Measurements from ENCODE around the gene CRIM1. TPM values are rescaled to one million over a fixed set of nuclear protein-coding genes. Genes with fewer than 3 reads are reported as not detected.

CRIM1 gene
- total RNA-seq, 2 experiments from 2014 or later: 3.9 to 5.2 TPM

DNA sequence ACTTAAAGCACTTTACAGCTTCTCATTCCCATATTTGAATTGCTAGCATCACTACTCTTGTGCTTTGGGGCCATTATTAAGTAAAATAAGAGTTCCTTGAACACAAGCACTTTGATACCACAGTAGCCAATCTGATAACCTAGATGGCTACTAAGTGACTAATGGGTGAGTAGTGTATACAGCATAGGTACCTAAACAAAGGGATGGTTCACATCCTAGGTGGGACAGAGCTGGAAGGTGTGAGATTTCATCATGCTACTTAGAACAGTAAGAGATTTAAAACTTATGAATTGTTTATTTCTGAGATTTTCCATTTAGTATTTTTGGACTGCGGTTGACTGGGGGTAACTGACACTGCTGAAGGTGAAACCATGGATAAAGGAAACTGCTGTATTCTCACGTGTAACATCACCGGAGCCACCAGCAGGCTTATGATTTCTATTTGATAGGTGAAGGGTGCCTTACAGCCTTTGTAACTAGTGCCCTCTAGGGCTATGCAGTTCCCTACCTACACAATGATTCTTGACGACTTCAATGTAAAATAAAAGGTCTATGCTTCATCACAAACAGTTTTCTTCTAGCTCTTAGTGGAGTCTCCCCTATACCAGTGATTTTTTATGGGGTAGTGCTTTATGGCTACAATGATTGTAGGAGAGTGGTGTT is 22.1 kb upstream of the CRIM1 start:
- Mint-ChIP-seq H3K9me3 (ENCODE audit: low read depth) (no peaks in the 10 kb centered on the region), H3K36me3 (ENCODE audit: low read depth) (no peaks in the 10 kb centered on the region), H3K27me3 (peaks cover 14% of the 10 kb centered on the region), H3K27ac (no peak overlapping the region), H3K4me3 (no peak overlapping the region), H3K4me1 (peaks cover 9% of the 10 kb centered on the region)
- DNase-seq: peak; percentile 17
- ATAC-seq: peak; percentile 59
- ChIA-PET CTCF (interaction anchor here (0.7 to 3.6 kb wide), 2 partner anchors 19 to 552 kb away, joined by 3 to 15 read pairs; no protein-coding TSS in a partner anchor), POLR2A (no interaction called here)
- intact Hi-C loops (cut with DNase I, micrococcal nuclease): no loop called here

DNA sequence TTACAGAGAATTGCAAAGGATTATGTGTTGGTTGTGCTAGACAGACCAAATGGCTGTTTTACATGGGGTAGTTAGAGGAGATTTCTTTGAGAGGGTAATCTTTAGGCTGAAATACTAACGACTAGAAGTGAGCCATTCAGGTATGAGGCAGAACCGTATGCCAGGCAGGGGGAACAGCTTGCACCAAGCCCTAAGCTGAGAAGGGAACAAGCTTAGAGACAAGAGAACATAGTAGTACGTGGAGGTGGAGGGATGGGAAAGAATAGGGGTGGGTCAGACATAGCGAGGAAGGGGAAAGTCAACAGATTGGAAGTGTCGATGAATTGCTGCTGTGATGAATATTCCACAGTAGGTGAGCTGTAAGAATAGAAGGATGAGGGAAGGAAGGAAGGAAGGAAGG is 20.0 kb upstream of the CRIM1 start:
- ATAC-seq: no peak
- CTCF ChIA-PET: interaction anchor here (3.6 kb wide), 1 partner anchor 17 kb away, joined by 15 read pairs; no protein-coding TSS in a partner anchor
- intact Hi-C loops (cut with DNase I, micrococcal nuclease): loop anchor here in 1 of 2 experiments (5.0 kb wide), 1 partner anchor 358 kb away; no protein-coding TSS in a partner anchor

DNA sequence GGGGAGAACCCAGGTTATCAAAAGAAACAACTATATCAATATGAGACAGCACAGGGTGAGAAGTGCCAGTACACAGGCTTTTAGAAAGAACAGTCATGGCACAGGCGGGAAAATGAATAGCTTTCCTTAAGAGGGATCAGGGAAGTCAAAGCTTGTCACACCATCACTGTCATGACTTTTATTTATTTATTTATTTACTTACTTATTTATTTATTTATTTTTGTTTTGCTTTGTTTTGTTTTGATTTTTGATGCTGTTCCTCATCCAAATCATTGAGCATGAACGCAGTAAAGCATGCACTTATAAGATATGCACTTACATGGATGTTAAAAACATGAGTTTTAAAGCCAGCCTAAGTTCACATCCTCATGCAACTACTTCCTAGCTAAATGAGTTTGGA is 19.3 kb upstream of the CRIM1 start:
- ChIA-PET CTCF (interaction anchor here (0.8 to 3.6 kb wide), 3 partner anchors 11 to 606 kb away, joined by 3 to 15 read pairs (median 3); no protein-coding TSS in a partner anchor), POLR2A (no interaction called here)
- Mint-ChIP-seq H3K4me1 (peaks cover 9% of the 10 kb centered on the region), H3K27me3 (peaks cover 14% of the 10 kb centered on the region), H3K4me3 (no peak overlapping the region), H3K27ac (no peak overlapping the region), H3K9me3 (ENCODE audit: low read depth) (no peaks in the 10 kb centered on the region), H3K36me3 (ENCODE audit: low read depth) (no peaks in the 10 kb centered on the region)
- DNase-seq (no peak), ATAC-seq (no peak)
- intact Hi-C loops (cut with DNase I, micrococcal nuclease): loop anchor here in 1 of 2 experiments (5.0 kb wide), 1 partner anchor 359 kb away; no protein-coding TSS in a partner anchor

More for the DNA sequence above, 20.0 kb upstream of the CRIM1 start:
- DNase-seq: no peak
- POLR2A ChIA-PET: no interaction called here
- Mint-ChIP-seq H3K27me3 (peaks cover 14% of the 10 kb centered on the region), H3K9me3 (ENCODE audit: low read depth) (no peaks in the 10 kb centered on the region), H3K4me3 (no peak overlapping the region), H3K4me1 (peaks cover 9% of the 10 kb centered on the region), H3K27ac (no peak overlapping the region), H3K36me3 (ENCODE audit: low read depth) (no peaks in the 10 kb centered on the region)

- H3K36me3 Mint-ChIP-seq (ENCODE audit: low read depth): no peaks in the 10 kb centered on the region
- H3K4me1 Mint-ChIP-seq: peaks cover 9% of the 10 kb centered on the region
- H3K27ac Mint-ChIP-seq: no peak overlapping the region
- DNase-seq (no peak), ATAC-seq (peak; percentile 80)
- ChIA-PET POLR2A (no interaction called here), CTCF (interaction anchor here (1.0 kb wide), 2 partner anchors 15 to 17 kb away, joined by 3 read pairs; no protein-coding TSS in a partner anchor)
- intact Hi-C loops (cut with DNase I, micrococcal nuclease): loop anchor here in 1 of 2 experiments (5.0 kb wide), 1 partner anchor 360 kb away; no protein-coding TSS in a partner anchor
- H3K27me3 Mint-ChIP-seq: peaks cover 14% of the 10 kb centered on the region
- H3K4me3 Mint-ChIP-seq: no peak overlapping the region
- no peaks in the 10 kb centered on the region for H3K9me3 Mint-ChIP-seq (ENCODE audit: low read depth)
Measured at GRCh38 chr2:36337354-36337753, 18.2 kb upstream of the CRIM1 start.

DNA sequence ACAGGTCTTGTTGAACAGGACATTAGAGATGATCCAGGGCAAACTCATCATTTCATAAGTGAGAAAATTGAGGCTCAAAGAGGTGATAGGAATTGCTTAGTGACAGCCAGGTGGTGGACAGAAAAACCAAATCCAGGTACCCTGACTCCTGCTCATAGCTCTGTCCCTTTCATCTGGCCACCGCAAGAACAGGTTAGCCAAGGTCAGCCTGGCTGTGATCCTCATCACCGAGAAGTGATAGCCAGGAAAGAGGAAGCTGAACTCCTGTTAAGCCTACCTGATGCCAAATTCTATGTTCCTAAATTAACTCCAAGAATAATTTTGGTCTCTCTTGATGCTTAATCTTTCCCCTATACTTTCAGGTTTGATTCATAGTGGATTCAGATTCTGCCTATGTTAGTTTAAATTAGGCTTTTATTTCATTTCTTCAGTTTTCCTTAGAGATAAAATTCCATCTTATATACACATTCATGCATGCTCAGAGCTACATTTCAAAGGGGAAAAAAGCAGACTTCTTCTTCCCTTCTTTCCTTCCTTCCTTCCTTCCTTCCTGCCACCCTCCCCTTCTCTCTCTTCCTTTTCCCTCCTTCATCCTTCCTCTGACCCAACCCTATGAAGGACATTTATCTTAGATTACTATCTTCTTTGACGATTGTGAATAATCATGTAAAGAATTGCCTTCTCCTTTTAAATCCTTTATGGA is 17.3 kb upstream of the CRIM1 start:
- intact Hi-C loops (cut with DNase I, micrococcal nuclease): loop anchor here in 1 of 2 experiments (5.0 kb wide), 1 partner anchor 361 kb away; no protein-coding TSS in a partner anchor
- Mint-ChIP-seq H3K27me3 (peaks cover 14% of the 10 kb centered on the region), H3K9me3 (ENCODE audit: low read depth) (no peaks in the 10 kb centered on the region), H3K36me3 (ENCODE audit: low read depth) (no peaks in the 10 kb centered on the region), H3K27ac (no peak overlapping the region), H3K4me1 (peaks cover 9% of the 10 kb centered on the region), H3K4me3 (no peak overlapping the region)
- POLR2A ChIA-PET: no interaction called here
- no peak for ATAC-seq
- CTCF ChIA-PET: interaction anchor here (0.5 to 1.0 kb wide), 5 partner anchors 14 to 1237 kb away, joined by 3 to 4 read pairs (median 3); no protein-coding TSS in a partner anchor
- no peak for DNase-seq

GRCh38 chr2:36338827-36339145 is 16.8 kb upstream of the CRIM1 start:
- H3K27ac Mint-ChIP-seq: no peak overlapping the region
- intact Hi-C loops (cut with DNase I, micrococcal nuclease): loop anchor here in 1 of 2 experiments (5.0 kb wide), 1 partner anchor 361 kb away; no protein-coding TSS in a partner anchor
- CTCF ChIA-PET: interaction anchor here (1.0 kb wide), 1 partner anchor 22 kb away, joined by 4 read pairs; no protein-coding TSS in a partner anchor
- no peak overlapping the region for H3K4me3 Mint-ChIP-seq
- H3K27me3 Mint-ChIP-seq: peaks cover 14% of the 10 kb centered on the region
- ATAC-seq: no peak
- H3K4me1 Mint-ChIP-seq: peaks cover 8% of the 10 kb centered on the region
- POLR2A ChIA-PET: no interaction called here
- H3K36me3 Mint-ChIP-seq (ENCODE audit: low read depth): no peaks in the 10 kb centered on the region
- no peak for DNase-seq
- no peaks in the 10 kb centered on the region for H3K9me3 Mint-ChIP-seq (ENCODE audit: low read depth)

- H3K4me1 Mint-ChIP-seq: peaks cover 7% of the 10 kb centered on the region
- ChIA-PET POLR2A (no interaction called here), CTCF (no interaction called here)
- ATAC-seq: no peak
- no peaks in the 10 kb centered on the region for H3K36me3 Mint-ChIP-seq (ENCODE audit: low read depth)
- H3K27me3 Mint-ChIP-seq: peaks cover 14% of the 10 kb centered on the region
- no peak for DNase-seq
- no peak overlapping the region for H3K4me3 Mint-ChIP-seq
- no peak overlapping the region for H3K27ac Mint-ChIP-seq
- intact Hi-C loops (cut with DNase I, micrococcal nuclease): loop anchor here in 1 of 2 experiments (5.0 kb wide), 1 partner anchor 362 kb away; no protein-coding TSS in a partner anchor
- H3K9me3 Mint-ChIP-seq (ENCODE audit: low read depth): no peaks in the 10 kb centered on the region
Measured at GRCh38 chr2:36339607-36340218, 15.9 kb upstream of the CRIM1 start.

DNA sequence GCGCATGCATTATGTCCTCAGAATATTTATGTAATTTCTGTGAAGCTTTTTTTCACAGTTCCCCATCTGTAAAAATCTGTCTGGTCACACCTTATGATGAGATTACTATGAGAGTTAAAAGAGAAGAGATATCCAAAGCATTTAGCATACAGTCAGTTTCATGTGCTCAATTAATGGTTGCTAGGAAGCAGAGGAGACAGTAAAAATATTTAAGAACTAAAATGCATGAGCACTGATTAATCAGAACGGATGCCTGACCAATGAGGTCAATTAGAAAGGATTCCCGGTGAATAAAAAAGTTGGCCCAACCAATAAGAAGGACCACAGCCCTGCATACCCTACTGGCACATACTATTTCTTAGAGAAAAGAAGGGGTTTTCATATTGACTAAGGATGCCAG is 12.0 kb upstream of the CRIM1 start:
- Mint-ChIP-seq H3K9me3 (ENCODE audit: low read depth) (no peaks in the 10 kb centered on the region), H3K4me3 (no peak overlapping the region), H3K27ac (no peak overlapping the region), H3K36me3 (ENCODE audit: low read depth) (no peaks in the 10 kb centered on the region), H3K27me3 (peaks cover 3% of the 10 kb centered on the region), H3K4me1 (no peaks in the 10 kb centered on the region)
- ChIA-PET POLR2A (no interaction called here), CTCF (interaction anchor here (0.6 to 1.2 kb wide), 2 partner anchors 9 to 361 kb away, joined by 3 read pairs; no protein-coding TSS in a partner anchor)
- DNase-seq: no peak
- no peak for ATAC-seq
- intact Hi-C loops (cut with DNase I, micrococcal nuclease): no loop called here

- Mint-ChIP-seq H3K27me3 (peaks cover 12% of the 10 kb centered on the region), H3K4me1 (peaks cover 3% of the 10 kb centered on the region)
- CTCF ChIA-PET: no interaction called here
Measured at GRCh38 chr2:36348721-36349120, 6.9 kb upstream of the CRIM1 start.

GRCh38 chr2:36351291-36351690 is 4.3 kb upstream of the CRIM1 start:
- Mint-ChIP-seq H3K27ac (no peak overlapping the region), H3K4me3 (no peak overlapping the region), H3K4me1 (peaks cover 3% of the 10 kb centered on the region), H3K27me3 (peaks cover 22% of the 10 kb centered on the region), H3K36me3 (ENCODE audit: low read depth) (no peaks in the 10 kb centered on the region), H3K9me3 (ENCODE audit: low read depth) (no peaks in the 10 kb centered on the region)
- ATAC-seq (no peak), DNase-seq (no peak)
- POLR2A ChIA-PET: no interaction called here
- CTCF ChIA-PET: interaction anchor here (0.6 to 1.3 kb wide), 2 partner anchors 9 to 56 kb away, joined by 3 to 4 read pairs; no protein-coding TSS in a partner anchor
- intact Hi-C loops (cut with DNase I, micrococcal nuclease): loop anchor here (5.0 to 10.0 kb wide), 6 partner anchors 106 to 436 kb away; no protein-coding TSS in a partner anchor

More at GRCh38 chr2:36348721-36349120, 6.9 kb upstream of the CRIM1 start:
- intact Hi-C loops (cut with DNase I, micrococcal nuclease): loop anchor here in 1 of 2 experiments (5.0 kb wide), 1 partner anchor 711 kb away; no protein-coding TSS in a partner anchor
- Mint-ChIP-seq H3K4me3 (no peak overlapping the region), H3K36me3 (ENCODE audit: low read depth) (no peaks in the 10 kb centered on the region), H3K27ac (no peak overlapping the region), H3K9me3 (ENCODE audit: low read depth) (no peaks in the 10 kb centered on the region)
- POLR2A ChIA-PET: no interaction called here
- DNase-seq (no peak), ATAC-seq (no peak)

DNA sequence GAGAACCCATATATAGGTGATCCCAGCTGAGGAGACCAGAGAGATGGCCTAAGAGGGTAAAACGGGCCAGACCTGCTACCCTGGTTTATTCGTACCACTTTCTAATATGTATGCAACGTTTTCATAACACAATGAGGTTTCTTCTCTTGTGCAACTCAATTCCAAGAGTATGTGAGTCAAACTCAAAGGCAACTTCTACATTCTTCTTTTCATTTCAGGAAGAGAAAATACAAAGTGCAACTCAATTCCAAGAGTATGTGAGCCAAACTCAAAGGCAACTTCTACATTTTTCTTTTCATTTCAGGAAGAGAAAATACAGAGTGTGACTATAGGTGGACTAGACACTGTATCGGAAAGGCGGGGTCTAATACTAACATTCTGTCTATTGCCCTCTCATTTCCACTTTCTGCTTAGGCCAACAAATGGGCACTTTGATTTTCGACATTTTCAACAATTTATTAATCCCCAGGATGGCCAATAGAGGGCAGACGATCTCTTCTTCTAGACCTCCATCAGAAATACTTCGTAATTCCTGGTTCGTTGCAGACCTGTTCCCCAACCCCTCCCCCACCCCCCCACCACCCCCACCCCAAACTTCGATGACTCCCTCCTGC is 3.7 kb upstream of the CRIM1 start:
- ATAC-seq (no peak), DNase-seq (no peak)
- intact Hi-C loops (cut with DNase I, micrococcal nuclease): loop anchor here (1.0 to 10.0 kb wide), 9 partner anchors 107 to 435 kb away; no protein-coding TSS in a partner anchor
- H3K9me3 Mint-ChIP-seq (ENCODE audit: low read depth): no peaks in the 10 kb centered on the region
- CTCF ChIA-PET: interaction anchor here (0.7 to 1.7 kb wide), 13 partner anchors 8 to 475 kb away, joined by 3 to 15 read pairs (median 3); no protein-coding TSS in a partner anchor
- H3K36me3 Mint-ChIP-seq (ENCODE audit: low read depth): no peaks in the 10 kb centered on the region
- POLR2A ChIA-PET: no interaction called here
- no peak overlapping the region for H3K27ac Mint-ChIP-seq
- H3K4me1 Mint-ChIP-seq: peaks cover 3% of the 10 kb centered on the region
- no peak overlapping the region for H3K4me3 Mint-ChIP-seq
- H3K27me3 Mint-ChIP-seq: peaks cover 22% of the 10 kb centered on the region

Measured in activated CD4-positive, alpha-beta T cell treated with anti-CD3 and anti-CD28 coated beads for 36 hours (primary cell).